SKM-1 treated with dmso at 0.1 percent for 144 hours (cell line): ENCODE results near the gene ZCCHC14.
"Not testable (repeated sequence)": the region's sequence is repeated elsewhere in the genome, so short reads cannot be mapped to it uniquely, and the experiment has no call there.

ENCODE experiments used
- DNase-seq: peaks from one replicate; lab custom pipeline; 2025; ENCODE audit not compliant: unreplicated experiment; lab: John Stamatoyannopoulos, UW

Gene ZCCHC14

DNA sequence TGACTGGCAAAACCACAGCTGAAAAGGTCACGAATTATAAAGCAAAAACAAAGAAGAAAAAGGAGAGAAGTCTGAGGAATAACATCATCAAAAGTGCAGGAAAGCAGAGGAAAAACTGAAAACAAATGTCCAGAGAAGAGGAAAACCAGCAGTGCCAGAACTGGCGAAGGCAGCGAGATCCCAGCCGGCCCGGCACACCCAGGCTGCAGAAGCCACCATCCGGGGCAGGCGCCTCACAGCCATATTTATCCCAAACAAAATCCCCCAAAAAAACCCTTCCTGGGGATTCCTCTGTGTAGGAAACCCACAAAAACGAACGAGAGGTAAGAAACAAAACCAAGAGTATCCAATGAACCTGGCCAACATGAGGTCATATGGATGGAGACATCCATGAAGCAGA lies 10.6 kb downstream of the ZCCHC14 start:
- DNase-seq, result no peak

DNA sequence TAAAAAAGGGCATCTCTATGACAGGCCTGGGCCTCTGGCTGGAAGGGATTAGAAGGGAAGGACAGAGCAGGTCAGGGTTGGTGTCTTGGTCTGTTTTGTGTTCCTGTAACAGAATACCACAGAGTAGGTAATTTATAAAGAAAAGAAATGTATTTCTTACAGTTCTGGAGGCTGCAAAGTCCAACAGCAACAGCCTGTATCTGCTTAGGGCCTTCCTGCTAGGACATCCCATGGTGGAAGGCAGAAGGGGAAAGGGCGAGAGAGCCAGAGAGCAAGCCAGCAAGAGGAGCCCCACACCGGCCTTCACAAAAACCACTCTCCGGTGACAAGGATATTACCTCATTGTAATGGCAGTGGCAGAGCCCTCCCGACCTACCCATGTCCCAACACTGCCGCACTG lies 11.1 kb downstream of the ZCCHC14 start:
- not testable (repeated sequence) for DNase-seq

- DNase-seq, result not testable (repeated sequence)
These were observed 15.4 kb downstream of the ZCCHC14 start for GRCh38 chr16:87477209-87477981.

DNA sequence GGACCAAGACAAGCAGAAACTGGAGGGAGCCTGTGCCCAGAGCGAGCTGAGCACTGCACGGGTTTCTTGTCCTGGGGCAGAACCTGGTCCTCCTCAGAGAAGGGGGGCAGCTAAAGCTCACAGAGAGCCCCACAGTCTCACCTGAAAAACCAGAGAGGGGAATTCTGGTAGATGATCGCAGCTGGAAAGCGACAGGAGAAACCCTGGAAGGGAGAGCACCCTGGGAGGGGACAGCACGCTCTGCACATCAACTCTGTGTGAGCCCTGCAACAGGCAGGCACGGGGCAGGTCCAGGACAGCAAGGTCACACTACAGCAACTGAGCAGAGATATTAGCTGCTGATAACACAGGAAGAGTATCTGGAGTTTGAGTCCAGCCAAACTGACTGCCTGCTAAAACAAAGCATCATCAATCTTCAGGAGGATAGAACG lies 18.2 kb downstream of the ZCCHC14 start:
- no peak for DNase-seq

- DNase-seq, result no peak
These were observed 18.8 kb downstream of the ZCCHC14 start for GRCh38 chr16:87474017-87474416.

DNA sequence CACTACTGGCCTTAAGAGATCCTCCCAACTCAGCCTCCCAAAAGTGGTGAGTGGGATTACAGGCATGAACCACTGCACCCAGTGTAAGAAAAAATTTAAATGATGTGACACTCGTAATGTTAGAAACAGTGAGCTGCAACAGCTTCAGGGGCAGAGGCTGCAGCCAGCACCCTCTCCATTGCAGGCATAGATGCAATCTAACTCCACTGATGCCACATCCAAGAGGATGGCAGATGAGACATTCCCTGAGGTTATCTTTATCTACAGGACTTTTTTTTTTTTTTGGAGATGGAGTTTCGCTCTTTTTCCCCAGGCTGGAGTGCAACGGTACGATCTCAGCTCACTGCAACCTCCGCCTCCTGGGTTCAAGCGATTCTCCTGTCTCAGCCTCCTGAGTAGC lies 19.9 kb downstream of the ZCCHC14 start:
- DNase-seq, result no peak

GRCh38 chr16:87472142-87472778 lies 20.6 kb downstream of the ZCCHC14 start:
- DNase-seq, result no peak

- no peak for DNase-seq
These were observed 21.3 kb downstream of the ZCCHC14 start for GRCh38 chr16:87471278-87472141.

DNA sequence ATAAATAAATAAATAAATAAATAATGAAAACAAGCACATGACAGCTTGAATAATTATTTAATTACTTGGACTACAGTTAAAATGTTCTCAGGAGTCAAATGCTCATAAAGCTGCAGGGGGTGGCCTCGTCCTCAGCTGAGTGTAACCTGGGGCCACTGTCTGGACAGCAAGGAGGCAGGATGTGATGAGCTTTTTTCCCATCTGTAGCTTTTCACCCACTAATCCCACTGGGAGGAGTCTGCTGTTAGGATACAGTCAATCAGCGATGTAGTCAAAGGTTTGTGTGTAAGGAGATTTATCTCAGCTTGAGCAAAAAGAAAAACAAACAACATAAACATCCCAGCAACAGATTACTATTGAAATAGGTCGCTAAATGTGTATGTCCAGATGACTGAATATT lies 22.5 kb downstream of the ZCCHC14 start:
- no peak for DNase-seq

DNA sequence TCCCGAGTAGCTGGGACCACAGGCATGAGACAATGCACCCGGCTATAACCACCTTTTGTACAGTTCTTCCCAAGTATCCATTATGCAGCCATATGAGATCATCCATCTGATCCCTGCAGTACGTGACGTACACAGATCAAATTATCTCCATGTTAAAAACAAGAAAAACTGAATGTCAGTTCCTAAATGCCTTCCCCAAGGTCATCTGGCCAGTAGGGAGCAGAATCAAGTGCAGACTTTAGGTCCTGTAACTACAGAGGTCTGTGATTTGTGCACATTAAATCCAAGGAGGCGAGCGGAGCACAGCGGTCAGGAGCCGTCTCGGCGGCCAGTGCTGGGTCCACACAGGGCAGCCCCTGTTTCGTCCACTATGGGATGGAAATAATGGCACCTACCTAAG lies 23.7 kb downstream of the ZCCHC14 start:
- DNase-seq, result no peak

DNA sequence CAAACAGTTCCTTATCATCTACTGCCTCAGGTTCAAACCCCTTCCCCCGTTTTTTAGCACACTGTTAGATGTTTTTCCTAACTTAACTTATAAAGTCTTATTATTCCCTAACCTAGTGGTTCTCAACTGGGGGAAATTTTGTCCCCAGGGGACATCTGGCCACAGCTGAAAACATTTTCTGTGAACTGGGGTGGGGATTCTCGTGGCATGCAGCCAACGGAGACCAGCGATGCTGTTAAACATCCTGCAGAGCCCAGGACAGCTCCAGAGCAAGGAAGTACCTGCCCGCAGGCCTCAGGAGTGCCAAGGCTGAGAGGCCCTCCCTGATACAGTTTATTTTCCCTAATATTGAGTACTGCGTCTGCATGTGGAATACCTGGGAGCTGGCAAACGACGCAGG lies 24.3 kb downstream of the ZCCHC14 start:
- no peak for DNase-seq

GRCh38 chr16:87466975-87467501 lies 25.8 kb downstream of the ZCCHC14 start:
- no peak for DNase-seq

- DNase-seq, result no peak
These were observed 26.9 kb downstream of the ZCCHC14 start for GRCh38 chr16:87465879-87466278.

- DNase-seq, result peak; percentile 43
These were observed 27.5 kb downstream of the ZCCHC14 start for GRCh38 chr16:87465306-87465705.

GRCh38 chr16:87464691-87465300 lies 28.0 kb downstream of the ZCCHC14 start:
- peak; percentile 46 for DNase-seq

DNA sequence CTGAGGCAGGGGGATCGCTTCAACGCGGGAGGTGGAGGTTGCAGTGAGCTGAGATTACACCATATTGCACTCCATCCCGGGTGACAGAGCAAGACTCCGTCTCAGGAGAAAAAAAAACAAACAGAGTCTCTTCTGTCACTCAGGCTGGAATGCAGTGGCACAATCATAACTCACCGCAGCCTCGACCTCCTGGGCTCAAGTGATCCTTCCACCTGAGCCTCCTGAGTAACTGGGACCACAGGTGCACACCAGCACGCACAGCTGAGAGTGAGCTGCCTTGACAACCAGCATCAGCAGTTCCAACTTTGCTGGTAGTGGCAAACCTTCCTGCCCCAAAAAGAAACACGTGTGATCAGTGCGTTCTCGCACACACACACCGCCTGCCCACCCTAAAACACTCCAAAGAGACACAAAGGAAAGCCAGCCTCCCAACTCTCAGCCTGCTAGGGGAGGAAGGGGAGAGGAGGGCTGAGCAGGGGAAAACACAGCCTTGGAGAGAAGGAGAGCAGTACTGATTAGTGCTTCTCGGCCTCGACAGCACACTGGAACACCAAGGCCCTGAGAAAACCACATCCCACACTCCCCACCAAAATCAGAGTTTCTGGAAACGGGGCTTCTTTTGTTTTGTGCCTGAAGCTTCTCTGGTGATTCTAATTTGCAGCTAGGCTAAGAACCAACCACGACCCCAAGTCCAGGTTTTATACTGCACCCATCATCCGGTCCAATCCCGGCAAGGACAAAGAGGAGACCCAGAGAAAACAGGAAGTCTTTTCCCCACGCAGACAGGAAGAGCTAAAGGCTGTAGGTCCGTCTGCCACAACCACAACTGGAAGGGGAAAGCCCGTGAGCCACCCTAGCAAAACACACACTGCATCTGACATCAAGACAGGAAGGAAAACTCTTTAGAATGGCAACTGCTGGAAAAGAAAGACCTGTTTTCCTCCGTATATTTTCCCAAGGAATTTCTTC lies 28.8 kb downstream of the ZCCHC14 start:
- peak; percentile 36 for DNase-seq

GRCh38 chr16:87461466-87461991 lies 31.3 kb downstream of the ZCCHC14 start:
- DNase-seq, result no peak

- no peak for DNase-seq
These were observed 31.9 kb downstream of the ZCCHC14 start for GRCh38 chr16:87460936-87461335.

GRCh38 chr16:87459833-87460232 lies 33.0 kb downstream of the ZCCHC14 start:
- DNase-seq, result no peak

- DNase-seq, result no peak
These were observed 33.8 kb downstream of the ZCCHC14 start for GRCh38 chr16:87459027-87459426.
